IMR-90 (cell line): ENCODE measurements around the gene USP35. TPM values are rescaled to one million over a fixed set of nuclear protein-coding genes. Genes with fewer than 3 reads are reported as not detected.

Experiments
- ATAC-seq: fragments of 200-7000 bp; cut with Tn5 transposase; 2 replicates; pipeline ENCODE4 v1.9.1; 2020; ENCODE audit warnings: low read depth, mild to moderate bottlenecking, moderate library complexity
- BruUV-seq: library from RNA; stranded (reverse); fragments of 400-500 nt; replicated peaks from 2 replicates; lab custom pipeline; 2021; lab: Mats Ljungman, UMichigan
- CTCF ChIA-PET: fragments of 300-600 bp; formaldehyde crosslinking; extraction: SDS; loops from one replicate; lab custom pipeline; 2021; ENCODE audit warnings: antibody characterized with exemption; lab: Yijun Ruan, JAX
- POLR2A ChIA-PET: fragments of 300-600 bp; sonication (Branson Sonifier 250); formaldehyde crosslinking; loops from one replicate; lab custom pipeline; 2022; ENCODE audit warnings: antibody characterized with exemption; ENCODE audit not compliant: unreplicated experiment; lab: Charles Lee
- DNase-seq: peaks from one replicate; pipeline ENCODE4 v3.0.0; 2013
- H2AFZ ChIP-seq: replicated peaks from 2 replicates; pipeline ENCODE3; 2013; ENCODE audit warnings: low read length, mild to moderate bottlenecking; ENCODE audit not compliant: poor library complexity
- H2AK5ac ChIP-seq: 2 replicates; pipeline ENCODE4 v1.6.1; 2013; ENCODE audit warnings: low read depth, low read length, inconsistent platforms
- H2AK9ac ChIP-seq: replicated peaks from 2 replicates; pipeline ENCODE3; 2013; ENCODE audit warnings: mild to moderate bottlenecking, low read depth, low read length, moderate library complexity; ENCODE audit not compliant: poor library complexity
- H2BK120ac ChIP-seq: 2 replicates; pipeline ENCODE4 v1.6.1; 2013; ENCODE audit warnings: low read depth, low read length, inconsistent platforms
- H2BK15ac ChIP-seq: 3 replicates; pipeline ENCODE4 v1.6.1; 2013; ENCODE audit warnings: low read depth, low read length, inconsistent platforms
- H2BK20ac ChIP-seq: 2 replicates; pipeline ENCODE4 v1.6.1; 2013; ENCODE audit warnings: low read depth, mild to moderate bottlenecking, inconsistent platforms, low read length, moderate library complexity
- H2BK5ac ChIP-seq: 2 replicates; pipeline ENCODE4 v1.6.1; 2013; ENCODE audit warnings: mild to moderate bottlenecking, low read depth, low read length, inconsistent platforms; ENCODE audit not compliant: poor library complexity, severe bottlenecking
- H3K14ac ChIP-seq: replicated peaks from 2 replicates; pipeline ENCODE4 v1.6.1; 2013; ENCODE audit warnings: low read depth, low read length, inconsistent platforms
- H3K18ac ChIP-seq: 2 replicates; pipeline ENCODE4 v1.6.1; 2013; ENCODE audit warnings: low read depth, low read length, control low read depth
- H3K23ac ChIP-seq: 2 replicates; pipeline ENCODE4 v1.6.1; 2013; ENCODE audit warnings: low read depth, low read length, inconsistent platforms
- H3K27ac ChIP-seq: 2 replicates; pipeline ENCODE4 v1.5.1; 2013; ENCODE audit warnings: mild to moderate bottlenecking, control low read depth, low read length; ENCODE audit not compliant: insufficient read depth
- H3K27me3 ChIP-seq: 2 replicates; pipeline ENCODE4 v1.6.1; 2013; ENCODE audit warnings: low read length; ENCODE audit not compliant: control insufficient read depth, insufficient read depth
- H3K36me3 ChIP-seq: 2 replicates; pipeline ENCODE4 v1.6.1; 2013; ENCODE audit warnings: low read length, mixed read lengths; ENCODE audit not compliant: control insufficient read depth, insufficient read depth
- H3K4ac ChIP-seq: 2 replicates; pipeline ENCODE4 v1.6.1; 2013; ENCODE audit warnings: low read depth, low read length, inconsistent platforms
- H3K4me1 ChIP-seq: 2 replicates; pipeline ENCODE4 v1.6.1; 2013; ENCODE audit warnings: low read length, mixed read lengths; ENCODE audit not compliant: control insufficient read depth, insufficient read depth
- H3K4me2 ChIP-seq: 2 replicates; pipeline ENCODE4 v1.6.1; 2013; ENCODE audit warnings: low read depth, mild to moderate bottlenecking, control low read depth, low read length, moderate library complexity
- H3K4me3 ChIP-seq: 2 replicates; pipeline ENCODE4 v1.5.1; 2013; ENCODE audit warnings: low read depth, mild to moderate bottlenecking, control low read depth, low read length, moderate library complexity; ENCODE audit not compliant: insufficient read depth
- H3K56ac ChIP-seq: 2 replicates; pipeline ENCODE4 v1.6.1; 2013; ENCODE audit warnings: low read length, inconsistent platforms; ENCODE audit not compliant: insufficient read depth; ENCODE audit errors: extremely low read depth
- H3K79me1 ChIP-seq, 2 experiments: 2 replicates each; pipeline ENCODE4 v1.6.1; 2013; ENCODE audit warnings: low read length in 2 of 2, inconsistent platforms in 1 of 2, low read depth in 1 of 2
- H3K9ac ChIP-seq: 2 replicates; pipeline ENCODE4 v1.6.1; 2013; ENCODE audit warnings: low read depth, low read length, control low read depth
- H3K9me1 ChIP-seq: 2 replicates; pipeline ENCODE4 v1.6.1; 2013; ENCODE audit warnings: low read length, inconsistent platforms; ENCODE audit not compliant: insufficient read depth
- H3K9me3 ChIP-seq: 2 replicates; pipeline ENCODE4 v1.6.1; 2013; ENCODE audit warnings: low read length; ENCODE audit not compliant: control insufficient read depth, insufficient read depth
- H4K20me1 ChIP-seq: 2 replicates; pipeline ENCODE4 v1.6.1; 2013; ENCODE audit warnings: low read length, inconsistent platforms; ENCODE audit not compliant: insufficient read depth
- H4K5ac ChIP-seq: 2 replicates; pipeline ENCODE4 v1.6.1; 2013; ENCODE audit warnings: mild to moderate bottlenecking, low read depth, low read length, control low read depth
- H4K8ac ChIP-seq, 2 experiments: 2 replicates each; pipeline ENCODE4 v1.6.1; 2013; ENCODE audit warnings: low read depth in 2 of 2, low read length in 2 of 2, control low read depth in 1 of 2, inconsistent platforms in 1 of 2
- H4K91ac ChIP-seq: 2 replicates; pipeline ENCODE4 v1.6.1; 2013; ENCODE audit warnings: low read depth, low read length, inconsistent platforms; ENCODE audit not compliant: insufficient read depth
- BHLHE40 ChIP-seq: fragments of 150-350 bp; IDR thresholded peaks from 2 replicates; pipeline ENCODE4 v1.6.1; 2016; ENCODE audit warnings: mild to moderate bottlenecking, low read depth, low read length
- CEBPB ChIP-seq: IDR thresholded peaks from 2 replicates; pipeline ENCODE4 v1.6.1; 2012; ENCODE audit warnings: low read depth, low read length, improper control_type of control experiment
- CTCF ChIP-seq: conservative IDR thresholded peaks from 2 replicates; pipeline ENCODE4 v1.5.1; 2012; ENCODE audit warnings: mild to moderate bottlenecking, low read depth, low read length, improper control_type of control experiment
- MAFK ChIP-seq: IDR thresholded peaks from 2 replicates; pipeline ENCODE4 v1.6.1; 2012; ENCODE audit warnings: low read depth, low read length, improper control_type of control experiment
- POLR2A ChIP-seq: IDR thresholded peaks from 2 replicates; pipeline ENCODE4 v1.6.1; 2012; ENCODE audit warnings: mild to moderate bottlenecking, low read depth, low read length
- RAD21 ChIP-seq: IDR thresholded peaks from 2 replicates; pipeline ENCODE4 v1.6.1; 2012; ENCODE audit warnings: low read length, improper control_type of control experiment
- RCOR1 ChIP-seq: IDR thresholded peaks from 2 replicates; pipeline ENCODE4 v1.6.1; 2012; ENCODE audit warnings: mild to moderate bottlenecking, low read length, improper control_type of control experiment; ENCODE audit not compliant: insufficient replicate concordance
- USF2 ChIP-seq: fragments of 150-350 bp; IDR thresholded peaks from 2 replicates; pipeline ENCODE4 v1.6.1; 2017; ENCODE audit warnings: mild to moderate bottlenecking, antibody characterized with exemption, low read length, low read depth
- WGBS, 2 experiments: methylation state at CpG; one replicate each; pipeline versions ENCODE4 v1.1.5 to v1.1.7; 2013; ENCODE audit warnings: missing lambda C conversion rate in 2 of 2; ENCODE audit not compliant: insufficient read length in 1 of 2; ENCODE audit errors: extremely low coverage in 2 of 2; 5-methylcytosine and 5-hydroxymethylcytosine counted together
- dilution Hi-C: fragments of 300-500 bp; cut with HindIII; formaldehyde crosslinking; loops from one replicate; pipeline ENCODE4 v1.14.3; 2018; ENCODE audit warnings: low sequenced_read_pairs; ENCODE audit not compliant: unreplicated experiment
- in situ Hi-C: fragments of 300-500 bp; cut with MboI; formaldehyde crosslinking; loops from 3 replicates; pipeline ENCODE4 v1.14.3; 2019; ENCODE audit warnings: low sequenced_read_pairs, inconsistent platforms, mixed read lengths
- intact Hi-C: fragments of 100-400 bp; cut with micrococcal nuclease; formaldehyde crosslinking; loops from 2 replicates; pipeline ENCODE4 v1.10.0; 2022
- polyA plus RNA-seq, 3 experiments: library from polyadenylated mRNA; depleted of rRNA; stranded (reverse); fragments of >200 nt; gene quantifications; 2 replicates each; pipeline ENCODE4 v1.2.3, GENCODE V29; 2012; ENCODE audit warnings: low replicate concordance in 1 of 3
- total RNA-seq: library from RNA; depleted of rRNA; stranded (reverse); fragments of >200 nt; gene quantifications from 2 replicates; pipeline ENCODE4 v1.2.3, GENCODE V29; 2012

Gene USP35
- total and polyA plus RNA-seq, 2 of the 4 experiments (the other 2 are of a cell fraction), result 2.7 to 11.3 TPM

DNA sequence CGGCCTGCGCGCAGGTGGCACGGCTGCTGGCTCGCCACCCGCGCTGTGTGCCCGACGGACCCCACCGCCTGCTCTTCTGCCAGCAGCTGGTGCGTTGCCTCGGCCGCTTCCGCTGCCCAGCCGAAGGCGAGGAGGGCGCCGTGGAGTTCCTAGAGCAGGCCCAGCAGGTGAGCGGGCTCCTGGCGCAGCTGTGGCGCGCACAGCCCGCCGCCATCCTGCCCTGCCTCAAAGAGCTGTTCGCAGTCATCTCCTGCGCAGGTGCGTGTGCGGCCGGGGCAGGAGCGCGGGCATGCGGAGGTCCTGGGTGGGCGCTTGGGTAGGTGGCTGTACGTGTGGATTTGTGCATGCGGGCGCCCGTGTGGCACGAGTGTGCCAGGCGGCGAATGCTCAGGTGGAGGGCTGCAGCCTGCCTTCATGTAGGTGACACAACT, 8.0 kb downstream of the USP35 start:
- WGBS, 2 experiments, result 86% methylated on average over 28 of the region's 40 CpGs; no CpG with 5 or more reads in 1 of the 2 experiments
- H2AK9ac ChIP-seq, result no peak overlapping the region
- H4K8ac ChIP-seq, result no peak overlapping the region
- no peak overlapping the region for H3K23ac ChIP-seq
- no peak overlapping the region for H2AFZ ChIP-seq
- CTCF ChIA-PET, result no interaction called here
- H3K27ac ChIP-seq, result no peak overlapping the region
- no peak overlapping the region for H3K4me2 ChIP-seq
- H3K36me3 ChIP-seq, result peaks cover 37% of the 10 kb centered on the region
- H2BK5ac ChIP-seq, result no peak overlapping the region
- intact Hi-C loops, result no loop called here
- no peak overlapping the region for H4K5ac ChIP-seq
- H3K18ac ChIP-seq, result no peak overlapping the region
- peaks cover 43% of the 10 kb centered on the region for H4K20me1 ChIP-seq
- in situ Hi-C loops, result no loop called here
- dilution Hi-C loops, result no loop called here
- H2AK5ac ChIP-seq, result no peak overlapping the region
- no peak overlapping the region for H2BK20ac ChIP-seq
- no peak for ATAC-seq
- H2BK120ac ChIP-seq, result no peak overlapping the region
- no TSS peak for BruUV-seq
- no peak overlapping the region for H3K14ac ChIP-seq
- H2BK15ac ChIP-seq, result no peak overlapping the region
- H3K4me3 ChIP-seq, result no peak overlapping the region
- H3K4ac ChIP-seq, result no peak overlapping the region
- H3K4me1 ChIP-seq, result no peaks in the 10 kb centered on the region
- H3K27me3 ChIP-seq, result no peaks in the 10 kb centered on the region
- H4K91ac ChIP-seq, result no peak overlapping the region
- TF ChIP-seq USF2, result no peak
- TF ChIP-seq POLR2A, result no peak
- TF ChIP-seq MAFK, result no peak
- no peak for TF ChIP-seq CTCF
- no peak for TF ChIP-seq RCOR1
- TF ChIP-seq CEBPB, result no peak
- no peak for TF ChIP-seq BHLHE40
- TF ChIP-seq RAD21, result no peak
- no peak for DNase-seq
- no peak overlapping the region for H3K9ac ChIP-seq
- no peak overlapping the region for H3K56ac ChIP-seq
- peaks cover 34 to 77% of the 10 kb centered on the region in 2 experiments for H3K79me1 ChIP-seq
- H3K9me3 ChIP-seq, result no peaks in the 10 kb centered on the region
- POLR2A ChIA-PET, result no interaction called here
- peaks cover 3% of the 10 kb centered on the region for H3K9me1 ChIP-seq
